HCT116 (cell line): ENCODE measurements around the gene UBASH3B. TPM values are rescaled to one million over a fixed set of nuclear protein-coding genes. Genes with fewer than 3 reads are reported as not detected.

Experiments used
- ATAC-seq: fragments of 200-7000 bp; cut with Tn5 transposase; 2 replicates; pipeline ENCODE4 v1.9.1; 2020; ENCODE audit warnings: mild to moderate bottlenecking, moderate library complexity
- BruUV-seq: library from RNA; stranded (reverse); fragments of 400-500 nt; replicated peaks from 2 replicates; lab custom pipeline; 2021; lab: Mats Ljungman, UMichigan
- CTCF ChIA-PET: fragments of 300-600 bp; sonication (Branson Sonifier 250); formaldehyde crosslinking; loops from one replicate; lab custom pipeline; 2021; ENCODE audit warnings: antibody characterized with exemption; lab: Charles Lee
- POLR2A ChIA-PET: fragments of 300-600, 350-600 bp; sonication (Branson Sonifier 250); formaldehyde crosslinking; loops from one replicate; lab custom pipeline; 2021; ENCODE audit warnings: antibody characterized with exemption; lab: Charles Lee
- RAD21 ChIA-PET, 2 experiments: fragments of 300-600 bp; sonication (Branson Sonifier 250); formaldehyde crosslinking; loops; one replicate each; lab custom pipeline; 2023; ENCODE audit warnings: low total read pairs in 2 of 2; ENCODE audit not compliant: uncharacterized antibody in 2 of 2, unreplicated experiment in 2 of 2, low non-redundant PET in 1 of 2; lab: Charles Lee
- DNase-seq: peaks from one replicate; pipeline ENCODE4 v3.0.0-alpha.2; 2010; ENCODE audit warnings: low read depth, low spot score
- H2AFZ ChIP-seq: fragments of 200-600 bp; shearing (Covaris generic), sonication (generic); 2 replicates; pipeline ENCODE4 v1.6.1; 2017; ENCODE audit warnings: low read depth, mixed run types, mixed read lengths, antibody characterized with exemption, low read length; ENCODE audit not compliant: poor library complexity, severe bottlenecking
- H3K27ac ChIP-seq: 2 replicates; pipeline ENCODE4 v1.5.1; 2012; ENCODE audit warnings: low read depth, low read length
- H3K27me3 ChIP-seq: fragments of 200-600 bp; sonication (generic); 2 replicates; pipeline ENCODE4 v1.6.1; 2016; ENCODE audit warnings: mixed run types, low read length, mixed read lengths; ENCODE audit not compliant: insufficient read depth
- H3K36me3 ChIP-seq, 2 experiments: fragments of 200-500 bp in 1 of 2; fragments of 200-600 bp in 1 of 2; sonication (Bioruptor generic) in 1 of 2; sonication (generic) in 1 of 2; 2 replicates each; pipeline versions ENCODE4 v1.5.1 to v1.6.1; 2014 to 2016; ENCODE audit warnings: low read length in 2 of 2, inconsistent platforms in 1 of 2, mixed read lengths in 1 of 2, mixed run types in 1 of 2; ENCODE audit not compliant: insufficient read depth in 2 of 2, control insufficient read depth in 1 of 2
- H3K4me1 ChIP-seq, 2 experiments: fragments of 200-600 bp in 1 of 2; sonication (generic) in 1 of 2; 2 replicates each; pipeline versions ENCODE4 v1.5.1 to v1.6.1; 2012 to 2017; ENCODE audit warnings: low read length in 2 of 2, inconsistent platforms in 1 of 2, mild to moderate bottlenecking in 1 of 2, mixed read lengths in 1 of 2, mixed run types in 1 of 2, moderate library complexity in 1 of 2; ENCODE audit not compliant: insufficient read depth in 2 of 2, control insufficient read depth in 1 of 2
- H3K4me2 ChIP-seq: fragments of 200-600 bp; sonication (generic); 2 replicates; pipeline ENCODE4 v1.6.1; 2017; ENCODE audit warnings: mixed run types, low read length, mixed read lengths
- H3K4me3 ChIP-seq, 2 experiments: fragments of 200-600 bp in 1 of 2; sonication (generic) in 1 of 2; replicated peaks in 1 of 2; 2 replicates each; pipeline ENCODE4 v1.5.1; 2011 to 2016; ENCODE audit warnings: low read length in 2 of 2, control low read depth in 1 of 2, low read depth in 1 of 2, mild to moderate bottlenecking in 1 of 2, mixed read lengths in 1 of 2, mixed run types in 1 of 2
- H3K79me2 ChIP-seq: fragments of 200-600 bp; sonication (generic); 2 replicates; pipeline ENCODE4 v1.6.1; 2017; ENCODE audit warnings: mild to moderate bottlenecking, mixed run types, low read length, moderate library complexity, mixed read lengths; ENCODE audit not compliant: insufficient read depth
- H3K9ac ChIP-seq: fragments of 200-600 bp; sonication (generic); 2 replicates; pipeline ENCODE4 v1.6.1; 2016; ENCODE audit warnings: low read length, mixed read lengths
- H3K9me2 ChIP-seq: fragments of 200-600 bp; sonication (generic), shearing (Covaris generic); 2 replicates; pipeline ENCODE4 v1.6.1; 2017; ENCODE audit warnings: mixed run types, mild to moderate bottlenecking, moderate library complexity; ENCODE audit not compliant: insufficient read depth
- H3K9me3 ChIP-seq, 2 experiments: fragments of 200-500 bp in 1 of 2; fragments of 200-600 bp in 1 of 2; sonication (Bioruptor generic) in 1 of 2; sonication (generic) in 1 of 2; 2 replicates each; pipeline ENCODE4 v1.6.1; 2014 to 2017; ENCODE audit warnings: low read length in 2 of 2, mixed read lengths in 2 of 2, inconsistent platforms in 1 of 2, low read depth in 1 of 2, mild to moderate bottlenecking in 1 of 2, mixed run types in 1 of 2, moderate library complexity in 1 of 2; ENCODE audit not compliant: control insufficient read depth in 1 of 2, insufficient read depth in 1 of 2
- H4K20me1 ChIP-seq: fragments of 200-600 bp; sonication (generic), shearing (Covaris generic); 2 replicates; pipeline ENCODE4 v1.6.1; 2017; ENCODE audit warnings: mixed run types, mild to moderate bottlenecking, moderate library complexity; ENCODE audit not compliant: insufficient read depth
- CBX3 ChIP-seq: IDR thresholded peaks from 2 replicates; pipeline ENCODE4 v1.6.1; 2012; ENCODE audit warnings: low read depth
- CTCF ChIP-seq, 3 experiments: fragments of 200-600 bp in 1 of 3; sonication (generic) in 1 of 3; IDR thresholded peaks in 2 of 3; conservative IDR thresholded peaks in 1 of 3; 2 replicates each; pipeline ENCODE4 v1.5.1; 2012 to 2017; ENCODE audit warnings: low read depth in 2 of 3, low read length in 2 of 3, antibody characterized with exemption in 1 of 3, borderline replicate concordance in 1 of 3, control low read depth in 1 of 3, mild to moderate bottlenecking in 1 of 3, mixed read lengths in 1 of 3, mixed run types in 1 of 3, moderate library complexity in 1 of 3; ENCODE audit not compliant: insufficient read depth in 1 of 3
- EZH2 ChIP-seq: fragments of 200-600 bp; sonication (generic); IDR thresholded peaks from 2 replicates; pipeline ENCODE4 v1.6.1; 2017; ENCODE audit warnings: antibody characterized with exemption, mixed run types
- EZH2phosphoT487 ChIP-seq: fragments of 200-600 bp; IDR thresholded peaks from 2 replicates; pipeline ENCODE4 v1.6.1; 2018; ENCODE audit warnings: antibody characterized with exemption, borderline replicate concordance
- FOSL1 ChIP-seq: IDR thresholded peaks from 2 replicates; pipeline ENCODE4 v1.6.1; 2012; ENCODE audit warnings: low read depth
- JUND ChIP-seq: IDR thresholded peaks from 2 replicates; pipeline ENCODE4 v1.6.1; 2012
- RAD21 ChIP-seq: IDR thresholded peaks from 2 replicates; pipeline ENCODE4 v1.6.1; 2012; ENCODE audit warnings: low read depth, mild to moderate bottlenecking
- SIN3A ChIP-seq: IDR thresholded peaks from 2 replicates; pipeline ENCODE4 v1.6.1; 2012; ENCODE audit warnings: low read depth
- TCF7L2 ChIP-seq: IDR thresholded peaks from 2 replicates; pipeline ENCODE4 v1.7.0; 2011; ENCODE audit warnings: borderline replicate concordance, inconsistent platforms; ENCODE audit not compliant: insufficient read depth, insufficient read length; ENCODE audit errors: extremely low read depth
- ZFX ChIP-seq: fragments of 450-650 bp; IDR thresholded peaks from 2 replicates; pipeline ENCODE4 v1.6.1; 2017
- intact Hi-C: fragments of 100-400 bp; cut with micrococcal nuclease; formaldehyde crosslinking; loops from 2 replicates; pipeline ENCODE4 v1.10.0; 2022
- total RNA-seq: library from RNA; stranded (reverse); gene quantifications from one replicate; pipeline ENCODE4 v1.2.1, GENCODE V29; 2021; ENCODE audit not compliant: unreplicated experiment
- TF ChIP-seq, protein P1 (sequence below): IDR thresholded peaks from 2 replicates; pipeline ENCODE4 v1.6.1; 2012

UBASH3B gene
- total RNA-seq, 1 experiment from 2014 or later, result 40.3 TPM

DNA sequence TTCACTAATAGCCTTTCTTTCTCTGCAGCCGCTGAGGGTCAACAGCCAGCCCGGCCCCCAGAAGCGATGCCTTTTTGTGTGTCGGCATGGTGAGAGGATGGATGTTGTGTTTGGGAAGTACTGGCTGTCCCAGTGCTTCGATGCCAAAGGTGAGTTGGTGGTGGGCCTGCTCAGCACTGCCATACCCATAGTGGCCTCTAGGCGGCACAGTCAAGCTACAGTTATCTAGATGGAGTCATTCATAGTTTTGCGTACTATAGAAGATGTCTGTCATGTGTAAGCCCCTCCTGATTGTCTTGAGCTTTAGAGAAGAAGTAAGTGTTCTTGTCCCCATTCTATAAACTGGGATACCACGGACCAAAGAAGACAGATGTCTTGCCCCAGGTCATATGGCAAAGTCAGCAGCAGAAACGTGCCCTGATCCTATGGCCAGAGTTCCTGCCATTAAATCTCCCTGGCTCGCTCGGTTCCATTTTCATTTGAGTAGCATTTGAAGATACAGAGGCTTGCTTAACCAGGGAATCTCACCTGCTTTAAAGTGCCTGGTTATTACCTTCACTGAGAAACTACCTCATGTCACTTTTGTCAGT, 140.7 kb downstream of the UBASH3B start:
- no peak overlapping the region for H3K27ac ChIP-seq
- CTCF ChIA-PET, result interaction anchor here (0.6 to 2.0 kb wide), 12 partner anchors 14 to 258 kb away, joined by 3 to 15 read pairs (median 4); no protein-coding TSS in a partner anchor
- DNase-seq (no peak), ATAC-seq (peak; percentile 92)
- no peak overlapping the region for H3K4me2 ChIP-seq
- no peaks in the 10 kb centered on the region for H3K79me2 ChIP-seq
- H3K9me3 ChIP-seq, result no peaks in the 10 kb centered on the region
- RAD21 ChIA-PET, result no interaction called here
- H4K20me1 ChIP-seq, result no peaks in the 10 kb centered on the region
- intact Hi-C loops, result loop anchor here (1.0 to 5.0 kb wide), 3 partner anchors 58 to 259 kb away; no protein-coding TSS in a partner anchor
- no peaks in the 10 kb centered on the region for H3K9me2 ChIP-seq
- no peaks in the 10 kb centered on the region for H3K27me3 ChIP-seq
- H2AFZ ChIP-seq, result no peak overlapping the region
- peaks cover 0 to 6% of the 10 kb centered on the region in 2 experiments; a peak in 1 of 4 replicates for H3K4me1 ChIP-seq
- H3K9ac ChIP-seq, result no peak overlapping the region
- H3K36me3 ChIP-seq, result peaks cover 4 to 24% of the 10 kb centered on the region in 2 experiments; a peak in 2 of 4 replicates
- no peak for TF ChIP-seq ZFX
- TF ChIP-seq CTCF (IDR thresholded peaks at IDR 0.05 in 2 of 3, conservative IDR thresholded peaks at IDR 0.05 in 1 of 3; ENCODE audit: borderline replicate concordance in 1 of 3, insufficient read depth in 1 of 3, low read depth in 2 of 3, low read length in 2 of 3), result peak; percentile 61 to 92 (median 92)
- peak; percentile 77 for TF ChIP-seq RAD21
- TF ChIP-seq, protein P1, sequence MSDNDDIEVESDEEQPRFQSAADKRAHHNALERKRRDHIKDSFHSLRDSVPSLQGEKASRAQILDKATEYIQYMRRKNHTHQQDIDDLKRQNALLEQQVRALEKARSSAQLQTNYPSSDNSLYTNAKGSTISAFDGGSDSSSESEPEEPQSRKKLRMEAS, result no peak
- BruUV-seq, result no TSS peak
- H3K4me3 ChIP-seq, result no peak overlapping the region
- POLR2A ChIA-PET, result no interaction called here

DNA sequence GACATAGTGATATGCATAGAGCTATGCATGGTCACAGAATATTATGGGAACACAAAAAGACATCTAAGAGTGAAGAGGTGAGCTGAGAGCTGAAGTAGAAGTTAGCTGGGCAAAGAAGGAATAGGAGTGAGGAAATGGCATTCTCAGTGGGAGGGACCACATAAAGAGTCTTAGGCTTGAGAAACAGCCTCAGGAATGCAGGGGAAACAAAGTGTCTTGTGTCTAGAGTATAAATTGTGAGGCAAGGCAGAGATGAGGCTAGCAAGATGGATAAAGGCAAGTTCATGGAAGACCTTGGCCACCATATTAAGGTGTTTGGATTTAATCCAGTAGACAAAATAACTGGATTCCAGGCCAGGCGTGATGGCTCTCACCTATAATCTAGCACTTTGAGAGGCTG, 142.1 kb downstream of the UBASH3B start:
- H3K27ac ChIP-seq, result no peak overlapping the region
- TF ChIP-seq FOSL1 (no peak), CBX3 (no peak), EZH2 (no peak), TCF7L2 (no peak), SIN3A (no peak), JUND (no peak), EZH2phosphoT487 (no peak)
- no peak overlapping the region for H3K4me2 ChIP-seq
- POLR2A ChIA-PET, result no interaction called here
- no peaks in the 10 kb centered on the region for H4K20me1 ChIP-seq
- H3K9me2 ChIP-seq, result no peaks in the 10 kb centered on the region
- no peaks in the 10 kb centered on the region for H3K9me3 ChIP-seq
- ATAC-seq (no peak), DNase-seq (no peak)
- no peaks in the 10 kb centered on the region for H3K79me2 ChIP-seq
- no peaks in the 10 kb centered on the region for H3K27me3 ChIP-seq
- intact Hi-C loops, result loop anchor here (2.0 to 5.0 kb wide), 2 partner anchors 225 to 257 kb away; no protein-coding TSS in a partner anchor
- BruUV-seq, result no TSS peak
- no peak overlapping the region for H3K4me3 ChIP-seq
- no peak overlapping the region for H3K9ac ChIP-seq
- no peak overlapping the region for H2AFZ ChIP-seq
- CTCF ChIA-PET, result no interaction called here
- H3K36me3 ChIP-seq, result peaks cover 4 to 28% of the 10 kb centered on the region in 2 experiments; a peak in 2 of 4 replicates
- RAD21 ChIA-PET, result no interaction called here
- peaks cover 0 to 3% of the 10 kb centered on the region in 2 experiments; a peak in 1 of 4 replicates for H3K4me1 ChIP-seq
